ENCODE data around the gene CHCHD3.

- TF ChIP-seq POLR2A (IDR thresholded peaks at IDR 0.05) (no peak), CTCF (IDR thresholded peaks at IDR 0.05) (no peak)
These were observed 244.4 kb downstream of the CHCHD3 start for GRCh38 chr7:132837529-132837928.

All from lower leg skin (tissue), 3 donors.